ENCODE data around the gene RGL1.

RGL1 gene

DNA sequence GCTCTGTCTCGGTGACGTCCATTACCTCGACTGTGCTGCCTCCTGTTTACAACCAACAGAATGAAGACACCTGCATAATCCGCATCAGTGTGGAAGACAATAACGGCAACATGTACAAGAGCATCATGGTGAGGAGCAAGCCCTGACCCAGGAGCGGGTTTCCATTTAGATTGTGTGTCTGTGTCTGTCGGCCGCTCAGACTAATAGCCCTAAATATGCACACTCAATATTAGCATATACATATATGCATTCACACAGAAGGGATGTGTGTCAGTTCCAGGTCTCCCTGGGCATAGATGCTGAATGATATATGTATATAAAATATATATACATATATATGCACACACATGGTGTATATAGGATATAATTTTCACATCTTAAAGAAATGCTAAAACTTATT lies 111.7 kb downstream of the RGL1 start:
- Histone ChIP-seq H3K9me3 (ENCODE audit: insufficient read depth, low read depth, low read length) (no peaks in the 10 kb centered on the region), H2AFZ (ENCODE audit: low read length) (no peak overlapping the region), H3K4me2 (ENCODE audit: low read depth, low read length, poor library complexity, severe bottlenecking) (peak overlapping the region; percentile 71), H3K9me2 (replicated peaks; ENCODE audit: low read depth, low read length) (no peaks in the 10 kb centered on the region), H4K20me1 (ENCODE audit: insufficient read depth, low read length, poor library complexity, severe bottlenecking) (no peaks in the 10 kb centered on the region), H3K4me1 (ENCODE audit: insufficient read depth, low read length, poor library complexity, severe bottlenecking) (peaks cover 41% of the 10 kb centered on the region), H3K9ac (ENCODE audit: low read depth, low read length, poor library complexity, severe bottlenecking) (no peak overlapping the region), H3K36me3 (ENCODE audit: insufficient read depth, low read length) (no peaks in the 10 kb centered on the region), H3K27me3 (ENCODE audit: insufficient read depth, low read length, poor library complexity, severe bottlenecking) (no peaks in the 10 kb centered on the region), H3F3A (ENCODE audit: low read depth) (no peaks in the 10 kb centered on the region), H3K79me2 (ENCODE audit: insufficient read depth, low read length) (no peaks in the 10 kb centered on the region), H3K4me3 (ENCODE audit: low read length, poor library complexity, severe bottlenecking) (no peak overlapping the region)
- no peak for TF ChIP-seq EZH2phosphoT487 (IDR thresholded peaks at IDR 0.05; ENCODE audit: borderline replicate concordance)
- TF ChIP-seq, protein P1, sequence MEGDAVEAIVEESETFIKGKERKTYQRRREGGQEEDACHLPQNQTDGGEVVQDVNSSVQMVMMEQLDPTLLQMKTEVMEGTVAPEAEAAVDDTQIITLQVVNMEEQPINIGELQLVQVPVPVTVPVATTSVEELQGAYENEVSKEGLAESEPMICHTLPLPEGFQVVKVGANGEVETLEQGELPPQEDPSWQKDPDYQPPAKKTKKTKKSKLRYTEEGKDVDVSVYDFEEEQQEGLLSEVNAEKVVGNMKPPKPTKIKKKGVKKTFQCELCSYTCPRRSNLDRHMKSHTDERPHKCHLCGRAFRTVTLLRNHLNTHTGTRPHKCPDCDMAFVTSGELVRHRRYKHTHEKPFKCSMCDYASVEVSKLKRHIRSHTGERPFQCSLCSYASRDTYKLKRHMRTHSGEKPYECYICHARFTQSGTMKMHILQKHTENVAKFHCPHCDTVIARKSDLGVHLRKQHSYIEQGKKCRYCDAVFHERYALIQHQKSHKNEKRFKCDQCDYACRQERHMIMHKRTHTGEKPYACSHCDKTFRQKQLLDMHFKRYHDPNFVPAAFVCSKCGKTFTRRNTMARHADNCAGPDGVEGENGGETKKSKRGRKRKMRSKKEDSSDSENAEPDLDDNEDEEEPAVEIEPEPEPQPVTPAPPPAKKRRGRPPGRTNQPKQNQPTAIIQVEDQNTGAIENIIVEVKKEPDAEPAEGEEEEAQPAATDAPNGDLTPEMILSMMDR (conservative IDR thresholded peaks at IDR 0.05; ENCODE audit: low read length), result no peak

DNA sequence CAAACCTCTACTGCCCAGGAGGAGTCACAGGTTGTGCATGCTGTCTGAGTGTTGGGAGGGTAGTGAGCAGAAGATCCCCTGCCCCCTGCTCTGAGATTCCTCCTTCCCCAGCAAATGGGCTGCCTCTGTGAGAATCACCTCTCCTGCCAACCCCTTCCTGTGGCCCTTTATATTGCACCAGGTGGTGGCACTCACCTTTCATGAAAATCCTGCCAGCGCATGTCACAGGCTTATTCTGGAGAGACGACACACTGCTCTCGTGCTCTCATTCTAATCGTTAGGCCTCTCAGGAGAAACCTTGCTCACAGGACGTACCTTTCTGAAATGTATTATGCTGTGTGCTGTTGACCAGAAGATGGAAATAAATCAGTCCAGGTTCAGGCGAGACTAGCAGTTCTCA lies 113.7 kb downstream of the RGL1 start:
- no peak overlapping the region for H3K9ac ChIP-seq (ENCODE audit: low read depth, low read length, poor library complexity, severe bottlenecking)
- no peaks in the 10 kb centered on the region for H3K79me2 ChIP-seq (ENCODE audit: insufficient read depth, low read length)
- H3F3A ChIP-seq (ENCODE audit: low read depth), result no peaks in the 10 kb centered on the region
- no peak overlapping the region for H3K4me2 ChIP-seq (ENCODE audit: low read depth, low read length, poor library complexity, severe bottlenecking)
- no peaks in the 10 kb centered on the region for H3K36me3 ChIP-seq (ENCODE audit: insufficient read depth, low read length)
- H3K4me1 ChIP-seq (ENCODE audit: insufficient read depth, low read length, poor library complexity, severe bottlenecking), result peaks cover 30% of the 10 kb centered on the region
- no peak overlapping the region for H3K4me3 ChIP-seq (ENCODE audit: low read length, poor library complexity, severe bottlenecking)
- H4K20me1 ChIP-seq (ENCODE audit: insufficient read depth, low read length, poor library complexity, severe bottlenecking), result no peaks in the 10 kb centered on the region
- no peaks in the 10 kb centered on the region for H3K9me2 ChIP-seq (replicated peaks; ENCODE audit: low read depth, low read length)
- H3K27me3 ChIP-seq (ENCODE audit: insufficient read depth, low read length, poor library complexity, severe bottlenecking), result no peaks in the 10 kb centered on the region
- H2AFZ ChIP-seq (ENCODE audit: low read length), result no peak overlapping the region
- TF ChIP-seq, protein P1 (conservative IDR thresholded peaks at IDR 0.05; ENCODE audit: low read length), result peak; percentile 28
- TF ChIP-seq EZH2phosphoT487 (IDR thresholded peaks at IDR 0.05; ENCODE audit: borderline replicate concordance), result no peak
- H3K9me3 ChIP-seq (ENCODE audit: insufficient read depth, low read depth, low read length), result no peaks in the 10 kb centered on the region

DNA sequence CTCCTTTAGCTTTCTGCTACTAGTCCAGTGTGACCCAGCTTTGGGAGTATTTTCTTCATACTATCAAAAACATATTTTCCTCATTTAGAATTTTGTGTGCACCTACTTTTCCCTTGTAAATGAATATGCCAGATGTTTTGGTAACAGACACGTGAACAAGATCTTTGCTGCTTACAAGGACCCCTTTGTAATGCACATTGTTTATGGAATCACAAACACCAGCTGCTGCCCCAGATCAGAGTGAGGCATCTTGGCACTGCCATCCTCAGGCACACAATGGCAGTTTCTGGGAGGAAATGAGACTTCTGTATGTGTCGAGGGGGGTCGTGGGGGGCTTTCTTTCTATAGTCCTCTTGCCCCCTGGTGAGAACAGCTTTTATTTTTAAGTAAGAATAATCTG lies 115.7 kb downstream of the RGL1 start:
- no peaks in the 10 kb centered on the region for H3F3A ChIP-seq (ENCODE audit: low read depth)
- H2AFZ ChIP-seq (ENCODE audit: low read length), result no peak overlapping the region
- no peak overlapping the region for H3K4me3 ChIP-seq (ENCODE audit: low read length, poor library complexity, severe bottlenecking)
- no peak overlapping the region for H3K4me2 ChIP-seq (ENCODE audit: low read depth, low read length, poor library complexity, severe bottlenecking)
- peaks cover 11% of the 10 kb centered on the region for H3K4me1 ChIP-seq (ENCODE audit: insufficient read depth, low read length, poor library complexity, severe bottlenecking)
- H3K79me2 ChIP-seq (ENCODE audit: insufficient read depth, low read length), result no peaks in the 10 kb centered on the region
- no peaks in the 10 kb centered on the region for H3K27me3 ChIP-seq (ENCODE audit: insufficient read depth, low read length, poor library complexity, severe bottlenecking)
- no peaks in the 10 kb centered on the region for H3K9me2 ChIP-seq (replicated peaks; ENCODE audit: low read depth, low read length)
- no peaks in the 10 kb centered on the region for H3K36me3 ChIP-seq (ENCODE audit: insufficient read depth, low read length)
- H3K9me3 ChIP-seq (ENCODE audit: insufficient read depth, low read depth, low read length), result no peaks in the 10 kb centered on the region
- no peak for TF ChIP-seq EZH2phosphoT487 (IDR thresholded peaks at IDR 0.05; ENCODE audit: borderline replicate concordance)
- TF ChIP-seq, protein P1 (conservative IDR thresholded peaks at IDR 0.05; ENCODE audit: low read length), result no peak
- H3K9ac ChIP-seq (ENCODE audit: low read depth, low read length, poor library complexity, severe bottlenecking), result no peak overlapping the region
- no peaks in the 10 kb centered on the region for H4K20me1 ChIP-seq (ENCODE audit: insufficient read depth, low read length, poor library complexity, severe bottlenecking)
